ENCODE results near the gene FNDC3B. TPM values are rescaled to one million over a fixed set of nuclear protein-coding genes. Genes with fewer than 3 reads are reported as not detected.

FNDC3B gene
- total and polyA plus RNA-seq, 9 of the 15 experiments (the other 6 are each of a cell fraction or from before 2014, with no cell fraction given) = 7.0 to 35.8 (median 16.2) TPM

- TF ChIP-seq NFE2 (IDR thresholded peaks at IDR 0.05; ENCODE audit: low read depth) (peak; percentile 75), DMBX1 (CRISPR knock-in tag; IDR thresholded peaks at IDR 0.05; ENCODE audit: borderline replicate concordance) (no peak), NR3C1 (CRISPR knock-in tag; IDR thresholded peaks at IDR 0.05) (no peak), MNT (conservative IDR thresholded peaks at IDR 0.05) (0 out of 4 replicates have a peak, but pooled peaks of 1 of the 2 experiments have one; percentile 30), VEZF1 (CRISPR knock-in tag; IDR thresholded peaks at IDR 0.05) (no peak), TCF15 (CRISPR knock-in tag; IDR thresholded peaks at IDR 0.05) (no peak), BCL6 (CRISPR knock-in tag; IDR thresholded peaks at IDR 0.05) (no peak), SMARCB1 (IDR thresholded peaks at IDR 0.05; ENCODE audit: insufficient read length, low read depth) (no peak), KDM1A (IDR thresholded peaks at IDR 0.05) (no peak), NCOA1 (IDR thresholded peaks at IDR 0.05; ENCODE audit: low read depth) (no peak), THAP7 (CRISPR knock-in tag; IDR thresholded peaks at IDR 0.05) (no peak), PTBP1 (IDR thresholded peaks at IDR 0.05; ENCODE audit: low read depth, low read length) (no peak), NELFE (IDR thresholded peaks at IDR 0.05; ENCODE audit: insufficient read depth, insufficient read length) (no peak), MCM5 (IDR thresholded peaks at IDR 0.05; ENCODE audit: low read depth) (no peak), ZNF398 (CRISPR knock-in tag; IDR thresholded peaks at IDR 0.05) (no peak), SIN3A (IDR thresholded peaks at IDR 0.05; ENCODE audit: borderline replicate concordance in 2 of 2, control insufficient read depth in 1 of 2, low read depth in 2 of 2, low read length in 2 of 2) (no peak), SMARCA4 (IDR thresholded peaks at IDR 0.05) (peak; percentile 86), SAP30 (IDR thresholded peaks at IDR 0.05; ENCODE audit: borderline replicate concordance, insufficient read depth, low read depth, low read length, poor library complexity, severe bottlenecking) (no peak), TRIM28 (IDR thresholded peaks at IDR 0.05) (no peak), SREBF2 (CRISPR knock-in tag; IDR thresholded peaks at IDR 0.05) (no peak), MBD1 (CRISPR knock-in tag; IDR thresholded peaks at IDR 0.05) (no peak), SMAD4 (CRISPR knock-in tag; conservative IDR thresholded peaks at IDR 0.05) (no peak), ZNF217 (CRISPR knock-in tag; IDR thresholded peaks at IDR 0.05) (no peak)
Observed at GRCh38 chr3:172307141-172307560, 267.8 kb downstream of the FNDC3B start (continued).
